T-helper 1 cell treated with Interleukin-12 subunit alpha and Interleukin-12 subunit beta and Interleukin-4 antibody, amounts not matched to agents 30 ng/mL and 1 ng/mL, for 36 hours (primary cell): ENCODE results near the gene CTBP2. TPM values are rescaled to one million over a fixed set of nuclear protein-coding genes. Genes with fewer than 3 reads are reported as not detected.
"Not testable (repeated sequence)": the region's sequence is repeated elsewhere in the genome, so short reads cannot be mapped to it uniquely, and the experiment has no call there.

Source experiments
- intact Hi-C: fragments of 100-400 bp; cut with micrococcal nuclease; formaldehyde crosslinking; loops from one replicate; pipeline ENCODE4 v1.15.1; 2024
- total RNA-seq: library from RNA; stranded (reverse); gene quantifications from 2 replicates; pipeline ENCODE4 v1.2.3, GENCODE V29; 2022

Gene CTBP2
- total RNA-seq, 1 donor from 2014 or later = 0.39 TPM

- intact Hi-C loops = no loop called here
Observed at GRCh38 chr10:125066764-125067450, 93.5 kb downstream of the CTBP2 start.

GRCh38 chr10:125064681-125065492 is 95.5 kb downstream of the CTBP2 start:
- intact Hi-C loops = no loop called here

- intact Hi-C loops = no loop called here
Observed at GRCh38 chr10:125063256-125063925, 97.0 kb downstream of the CTBP2 start.

GRCh38 chr10:125062914-125063230 is 97.5 kb downstream of the CTBP2 start:
- intact Hi-C loops = no loop called here

- intact Hi-C loops = no loop called here
Observed at GRCh38 chr10:125062227-125062913, 98.0 kb downstream of the CTBP2 start.

GRCh38 chr10:125061557-125062226 is 98.7 kb downstream of the CTBP2 start:
- intact Hi-C loops = loop anchor here (1.0 kb wide), 1 partner anchor 69 kb away; no protein-coding TSS in a partner anchor

GRCh38 chr10:125060826-125061556 is 99.4 kb downstream of the CTBP2 start:
- intact Hi-C loops = loop anchor here (1.0 kb wide), 1 partner anchor 69 kb away; no protein-coding TSS in a partner anchor

GRCh38 chr10:125060482-125060825 is 99.9 kb downstream of the CTBP2 start:
- intact Hi-C loops = no loop called here

GRCh38 chr10:125060026-125060425 is 100.3 kb downstream of the CTBP2 start:
- intact Hi-C loops = no loop called here

- intact Hi-C loops = not testable (repeated sequence)
Observed at GRCh38 chr10:125059348-125059747, 101.0 kb downstream of the CTBP2 start.

- intact Hi-C loops = no loop called here
Observed at GRCh38 chr10:125057158-125058001, 103.0 kb downstream of the CTBP2 start.

- intact Hi-C loops = no loop called here
Observed at GRCh38 chr10:125056161-125057132, 103.9 kb downstream of the CTBP2 start.

- intact Hi-C loops = no loop called here
Observed at GRCh38 chr10:125055446-125055845, 104.9 kb downstream of the CTBP2 start.

GRCh38 chr10:125054669-125055268 is 105.6 kb downstream of the CTBP2 start:
- intact Hi-C loops = no loop called here

- intact Hi-C loops = no loop called here
Observed at GRCh38 chr10:125054216-125054615, 106.1 kb downstream of the CTBP2 start.

- intact Hi-C loops = no loop called here
Observed at GRCh38 chr10:125052146-125052545, 108.2 kb downstream of the CTBP2 start.

GRCh38 chr10:125050383-125050782 is 110.0 kb downstream of the CTBP2 start:
- intact Hi-C loops = no loop called here
